ENCODE results near the gene ATXN1. TPM values are rescaled to one million over a fixed set of nuclear protein-coding genes. Genes with fewer than 3 reads are reported as not detected.
"Not testable (repeated sequence)": the region's sequence is repeated elsewhere in the genome, so short reads cannot be mapped to it uniquely, and the experiment has no call there.

ATXN1 gene
- total and polyA plus RNA-seq, 2 of the 13 experiments (the other 11 are each of a cell fraction or from before 2014, with no cell fraction given) = 20.7 to 39.5 TPM

DNA sequence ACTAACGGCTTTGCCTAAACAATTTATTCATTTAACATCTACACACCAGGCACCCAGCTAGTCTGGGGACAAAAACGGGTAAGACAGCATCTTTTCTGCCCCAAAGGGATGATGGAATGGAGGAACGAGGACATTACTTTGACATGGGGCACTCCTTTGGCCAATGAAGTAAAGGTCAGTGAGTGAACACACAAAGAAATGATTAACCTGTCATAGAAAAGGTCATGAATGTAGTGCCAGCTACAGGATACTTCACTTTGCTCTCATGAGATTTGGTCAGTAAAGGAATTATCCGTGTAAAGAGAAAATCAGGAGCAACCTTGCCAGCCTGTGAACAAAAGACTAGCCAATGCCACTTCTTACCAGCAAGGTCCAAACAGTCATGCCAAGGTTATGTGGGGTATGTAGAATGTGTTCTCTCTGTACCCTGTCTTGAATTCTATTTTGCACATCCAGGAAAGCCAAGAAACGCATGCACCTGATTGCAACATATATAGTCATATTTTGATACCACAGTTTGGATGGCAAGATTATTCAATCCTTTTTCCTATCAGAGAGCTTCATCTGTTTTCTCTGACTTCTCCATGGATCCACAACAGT, 377.6 kb downstream of the ATXN1 start:
- in situ Hi-C loops (cut with HindIII; ENCODE audit: extremely low pct_ligation_motif_present, low pct_unique_long_range_greater_than_20kb) (no loop called here), intact Hi-C loops (cut with micrococcal nuclease; ENCODE audit: unreplicated experiment) (no loop called here)
- Histone ChIP-seq H4K20me1 (ENCODE audit: insufficient read depth, low read length) (peaks cover 3% of the 10 kb centered on the region; the same call in 1 of the 2 replicates), H3K4me1 (ENCODE audit: insufficient read depth, low read length) (no peaks in the 10 kb centered on the region), H3K27ac (ENCODE audit: extremely low read length, insufficient read depth, low read length) (no peak overlapping the region), H3K4me3 (replicated peaks in 1 of 3; ENCODE audit: insufficient read depth in 1 of 3, low read depth in 2 of 3, low read length in 3 of 3) (no peak overlapping the region), H2AFZ (ENCODE audit: low read length) (no peak overlapping the region), H3K36me3 (replicated peaks in 1 of 2; ENCODE audit: control insufficient read depth in 1 of 2, insufficient read depth in 2 of 2, low read length in 2 of 2) (peaks cover 4 to 7% of the 10 kb centered on the region in 2 experiments; a peak in 2 of 5 replicates), H3K9ac (ENCODE audit: insufficient read depth, low read depth, low read length) (no peak overlapping the region), H3K9me3 (ENCODE audit: low read length) (no peaks in the 10 kb centered on the region), H3K4me2 (ENCODE audit: low read depth, low read length) (no peak overlapping the region), H3K27me3 (ENCODE audit: control insufficient read depth in 1 of 2, insufficient read depth in 2 of 2, low read length in 2 of 2) (no peaks in the 10 kb centered on the region), H3K79me2 (ENCODE audit: insufficient read depth, low read length) (no peaks in the 10 kb centered on the region)
- no peak for DNase-seq (ENCODE audit: low spot score)
- BruUV-seq (replicated peaks) = no TSS peak
- TF ChIP-seq ZNF44 (CRISPR knock-in tag; IDR thresholded peaks at IDR 0.05) (no peak), ZC3H13 (CRISPR knock-in tag; IDR thresholded peaks at IDR 0.05) (no peak), HOXD1 (CRISPR knock-in tag; IDR thresholded peaks at IDR 0.05) (no peak), SAFB2 (CRISPR knock-in tag; IDR thresholded peaks at IDR 0.05; ENCODE audit: borderline replicate concordance, low read depth) (no peak), SUZ12 (IDR thresholded peaks at IDR 0.05; ENCODE audit: low read depth, low read length) (no peak), PHF21A (CRISPR knock-in tag; IDR thresholded peaks at IDR 0.05) (no peak), CEBPB (IDR thresholded peaks at IDR 0.05; ENCODE audit: borderline replicate concordance, low read depth, low read length) (peak; percentile 37; the same call in 1 of the 2 replicates)
- no peak for FAIRE-seq
- ChIA-PET CTCF (ENCODE audit: low intra/inter-chr PET ratio, low total read pairs) (no interaction called here), POLR2A (no interaction called here)
- ATAC-seq = no peak
- 96% methylated on average over 5 of the region's 5 CpGs for WGBS (ENCODE audit: low lambda C conversion rate)

DNA sequence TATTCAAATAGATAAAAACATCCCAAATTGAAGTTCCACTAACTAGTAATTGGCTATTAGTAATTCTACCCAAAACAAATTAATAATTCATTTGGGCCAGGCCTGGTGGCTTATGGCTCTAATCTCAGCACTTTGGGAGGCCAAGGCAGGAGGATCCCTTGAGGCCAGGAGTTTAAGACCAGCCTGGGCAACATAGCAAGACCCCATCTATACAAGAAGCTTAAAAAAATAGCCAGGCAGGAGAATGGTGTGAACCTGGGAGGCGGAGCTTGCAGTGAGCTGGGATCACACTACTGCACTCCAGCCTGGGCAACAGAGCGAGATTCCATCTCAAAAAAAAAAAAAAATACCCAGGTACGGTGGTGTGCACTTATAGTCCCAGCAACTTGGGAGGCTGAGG, 379.3 kb downstream of the ATXN1 start:
- H3K4me2 ChIP-seq (ENCODE audit: low read depth, low read length); in situ Hi-C loops (cut with HindIII; ENCODE audit: extremely low pct_ligation_motif_present, low pct_unique_long_range_greater_than_20kb); H3K27me3 ChIP-seq (ENCODE audit: control insufficient read depth in 1 of 2, insufficient read depth in 2 of 2, low read length in 2 of 2); H3K4me1 ChIP-seq (ENCODE audit: insufficient read depth, low read length); FAIRE-seq; H4K20me1 ChIP-seq (ENCODE audit: insufficient read depth, low read length); H3K79me2 ChIP-seq (ENCODE audit: insufficient read depth, low read length); BruUV-seq (replicated peaks); H3K9me3 ChIP-seq (ENCODE audit: low read length); ATAC-seq; DNase-seq (ENCODE audit: low spot score); H2AFZ ChIP-seq (ENCODE audit: low read length); intact Hi-C loops (cut with micrococcal nuclease; ENCODE audit: unreplicated experiment); H3K4me3 ChIP-seq (replicated peaks in 1 of 3; ENCODE audit: insufficient read depth in 1 of 3, low read depth in 2 of 3, low read length in 3 of 3); H3K9ac ChIP-seq (ENCODE audit: insufficient read depth, low read depth, low read length); H3K36me3 ChIP-seq (replicated peaks in 1 of 2; ENCODE audit: control insufficient read depth in 1 of 2, insufficient read depth in 2 of 2, low read length in 2 of 2); CTCF ChIA-PET (ENCODE audit: low intra/inter-chr PET ratio, low total read pairs); H3K27ac ChIP-seq (ENCODE audit: extremely low read length, insufficient read depth, low read length); POLR2A ChIA-PET: not testable (repeated sequence)
- 96% methylated on average over 3 of the region's 3 CpGs for WGBS (ENCODE audit: low lambda C conversion rate)
- TF ChIP-seq ZNF121 (CRISPR knock-in tag; IDR thresholded peaks at IDR 0.05) = peak; percentile 53
